OCI-LY3 (cell line): Measurements from ENCODE around the gene USP3.

Experiments used
- CTCF ChIP-seq: fragments of 200-600, 300-600 bp; sonication (generic); IDR thresholded peaks from 2 replicates; pipeline ENCODE4 v1.5.1; 2014; ENCODE audit warnings: antibody characterized with exemption, low read length, low read depth
- EZH2phosphoT487 ChIP-seq: fragments of 200-600 bp; shearing (Covaris generic); IDR thresholded peaks from 2 replicates; pipeline ENCODE4 v1.6.1; 2018; ENCODE audit warnings: antibody characterized with exemption, mixed run types, low read depth

- no peak for TF ChIP-seq CTCF
- no peak for TF ChIP-seq EZH2phosphoT487
These were observed 72.0 kb downstream of the USP3 start for GRCh38 chr15:63576441-63576840.
